ENCODE measurements around the gene KCNK4.

DNA sequence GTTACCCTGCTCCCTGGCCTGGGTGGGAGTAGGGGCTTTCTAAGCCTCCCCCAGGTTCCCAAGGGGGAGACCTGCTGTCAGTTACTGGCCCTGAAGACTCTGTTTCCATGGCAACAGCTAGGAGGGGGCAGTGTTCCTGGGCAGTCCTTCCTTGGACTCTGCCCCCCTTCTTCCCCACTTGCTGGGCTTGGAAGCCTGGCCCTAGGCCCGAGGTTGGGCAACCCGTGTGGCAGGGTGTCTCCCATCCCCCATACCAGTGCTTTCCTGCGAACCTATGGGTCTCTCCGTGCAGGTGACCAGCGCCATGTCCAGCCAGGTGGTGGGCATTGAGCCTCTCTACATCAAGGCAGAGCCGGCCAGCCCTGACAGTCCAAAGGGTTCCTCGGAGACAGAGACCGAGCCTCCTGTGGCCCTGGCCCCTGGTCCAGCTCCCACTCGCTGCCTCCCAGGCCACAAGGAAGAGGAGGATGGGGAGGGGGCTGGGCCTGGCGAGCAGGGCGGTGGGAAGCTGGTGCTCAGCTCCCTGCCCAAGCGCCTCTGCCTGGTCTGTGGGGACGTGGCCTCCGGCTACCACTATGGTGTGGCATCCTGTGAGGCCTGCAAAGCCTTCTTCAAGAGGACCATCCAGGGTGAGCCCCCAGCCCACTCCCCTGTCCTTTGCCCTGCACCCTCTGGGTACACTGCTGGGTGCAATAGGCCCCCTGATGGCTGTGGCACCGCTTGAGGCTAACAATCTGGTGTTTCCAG lies 15.9 kb downstream of the KCNK4 start:
- TF ChIP-seq, protein P1, sequence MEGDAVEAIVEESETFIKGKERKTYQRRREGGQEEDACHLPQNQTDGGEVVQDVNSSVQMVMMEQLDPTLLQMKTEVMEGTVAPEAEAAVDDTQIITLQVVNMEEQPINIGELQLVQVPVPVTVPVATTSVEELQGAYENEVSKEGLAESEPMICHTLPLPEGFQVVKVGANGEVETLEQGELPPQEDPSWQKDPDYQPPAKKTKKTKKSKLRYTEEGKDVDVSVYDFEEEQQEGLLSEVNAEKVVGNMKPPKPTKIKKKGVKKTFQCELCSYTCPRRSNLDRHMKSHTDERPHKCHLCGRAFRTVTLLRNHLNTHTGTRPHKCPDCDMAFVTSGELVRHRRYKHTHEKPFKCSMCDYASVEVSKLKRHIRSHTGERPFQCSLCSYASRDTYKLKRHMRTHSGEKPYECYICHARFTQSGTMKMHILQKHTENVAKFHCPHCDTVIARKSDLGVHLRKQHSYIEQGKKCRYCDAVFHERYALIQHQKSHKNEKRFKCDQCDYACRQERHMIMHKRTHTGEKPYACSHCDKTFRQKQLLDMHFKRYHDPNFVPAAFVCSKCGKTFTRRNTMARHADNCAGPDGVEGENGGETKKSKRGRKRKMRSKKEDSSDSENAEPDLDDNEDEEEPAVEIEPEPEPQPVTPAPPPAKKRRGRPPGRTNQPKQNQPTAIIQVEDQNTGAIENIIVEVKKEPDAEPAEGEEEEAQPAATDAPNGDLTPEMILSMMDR (IDR thresholded peaks at IDR 0.05) = no peak
- no peak for TF ChIP-seq POLR2AphosphoS5 (IDR thresholded peaks at IDR 0.05)
